H1 (cell line): ENCODE data around the gene MPZ. TPM values are rescaled to one million over a fixed set of nuclear protein-coding genes. Genes with fewer than 3 reads are reported as not detected.

Experiments
- CTCF ChIA-PET: fragments of 300-600 bp; sonication (Branson Sonifier 250); formaldehyde crosslinking; loops from one replicate; lab custom pipeline; 2021; ENCODE audit not compliant: partially characterized antibody; lab: Charles Lee
- POLR2A ChIA-PET: fragments of 300-600 bp; sonication (Branson Sonifier 250); formaldehyde crosslinking; loops from one replicate; lab custom pipeline; 2021; ENCODE audit warnings: inconsistent platforms; ENCODE audit not compliant: partially characterized antibody; lab: Charles Lee
- DNase-seq, 2 experiments: peaks; one replicate each; pipeline versions ENCODE4 v3.0.0 to v3.0.0-alpha.2; 2010 to 2022; ENCODE audit warnings: low spot score in 2 of 2, low read depth in 1 of 2, mixed read lengths in 1 of 2
- FAIRE-seq: peaks from 2 replicates; lab custom pipeline; 2011; peaks lifted over from hg19 to GRCh38; lab: Jason Lieb, UNC
- H2AFZ ChIP-seq: 2 replicates; pipeline ENCODE4 v1.8.1; 2012; ENCODE audit warnings: low read length, inconsistent platforms
- H2AK5ac ChIP-seq: 2 replicates; pipeline ENCODE4 v1.6.1; 2013; ENCODE audit warnings: low read depth, low read length
- H2BK120ac ChIP-seq: replicated peaks from 2 replicates; pipeline ENCODE3; 2013; ENCODE audit warnings: low read depth, low read length, inconsistent platforms
- H2BK12ac ChIP-seq: 2 replicates; pipeline ENCODE4 v1.6.1; 2013; ENCODE audit warnings: low read depth, low read length
- H2BK15ac ChIP-seq: 2 replicates; pipeline ENCODE4 v1.6.1; 2013; ENCODE audit warnings: low read length
- H2BK20ac ChIP-seq: 2 replicates; pipeline ENCODE4 v1.6.1; 2013; ENCODE audit warnings: low read length
- H2BK5ac ChIP-seq: 2 replicates; pipeline ENCODE4 v1.6.1; 2013; ENCODE audit warnings: low read depth, low read length
- H3K14ac ChIP-seq: 2 replicates; pipeline ENCODE4 v1.6.1; 2013; ENCODE audit warnings: inconsistent platforms; ENCODE audit not compliant: insufficient read length
- H3K18ac ChIP-seq: 2 replicates; pipeline ENCODE4 v1.6.1; 2013; ENCODE audit warnings: low read length; ENCODE audit errors: extremely low read depth
- H3K23ac ChIP-seq: 2 replicates; pipeline ENCODE4 v1.6.1; 2013; ENCODE audit warnings: inconsistent platforms; ENCODE audit not compliant: insufficient read length
- H3K23me2 ChIP-seq: 2 replicates; pipeline ENCODE4 v1.6.1; 2013; ENCODE audit warnings: low read depth, low read length
- H3K27ac ChIP-seq: 2 replicates; pipeline ENCODE4 v1.6.1; 2011; ENCODE audit warnings: low read depth, low read length, inconsistent platforms
- H3K27me3 ChIP-seq, 4 experiments: replicated peaks in 1 of 4; 1 replicate in 1 of 4; 2 replicates in 3 of 4; pipeline versions ENCODE4 v1.6.1 to v1.8.1; 2011 to 2013; ENCODE audit warnings: low read length in 3 of 4, mild to moderate bottlenecking in 3 of 4, inconsistent platforms in 2 of 4, mixed read lengths in 2 of 4, moderate library complexity in 1 of 4; ENCODE audit not compliant: control insufficient read depth in 3 of 4, insufficient read depth in 3 of 4; ENCODE audit errors: extremely low read depth in 1 of 4
- H3K36me3 ChIP-seq, 4 experiments: 2 replicates each; pipeline versions ENCODE4 v1.6.1 to v1.8.1; 2011 to 2013; ENCODE audit warnings: mild to moderate bottlenecking in 4 of 4, low read length in 3 of 4, moderate library complexity in 2 of 4, control low read depth in 1 of 4, inconsistent platforms in 1 of 4; ENCODE audit not compliant: insufficient read depth in 4 of 4, control insufficient read depth in 2 of 4
- H3K4ac ChIP-seq: replicated peaks from 2 replicates; pipeline ENCODE3; 2013; ENCODE audit warnings: low read length, low read depth, mixed read lengths, inconsistent platforms; ENCODE audit not compliant: insufficient read length
- H3K4me1 ChIP-seq, 4 experiments: replicated peaks in 1 of 4; 1 replicate in 1 of 4; 2 replicates in 3 of 4; pipeline versions ENCODE4 v1.6.1 to v1.8.1; 2011 to 2013; ENCODE audit warnings: low read length in 3 of 4, inconsistent platforms in 2 of 4, mixed read lengths in 1 of 4; ENCODE audit not compliant: insufficient read depth in 4 of 4, control insufficient read depth in 3 of 4
- H3K4me2 ChIP-seq, 2 experiments: 2 replicates each; pipeline versions ENCODE4 v1.6.1 to v1.8.1; 2011 to 2013; ENCODE audit warnings: low read depth in 2 of 2, low read length in 2 of 2, control low read depth in 1 of 2, inconsistent platforms in 1 of 2, mild to moderate bottlenecking in 1 of 2; ENCODE audit not compliant: insufficient read depth in 1 of 2
- H3K4me3 ChIP-seq, 4 experiments: fragments of 200-600, 300-600 bp in 1 of 4; sonication (generic), shearing (Covaris generic), sonication (Bioruptor Twin) in 1 of 4; 2 replicates each; pipeline versions ENCODE4 v1.5.1 to v1.8.1; 2011 to 2016; ENCODE audit warnings: low read length in 4 of 4, low read depth in 3 of 4, control low read depth in 2 of 4, inconsistent platforms in 2 of 4, mild to moderate bottlenecking in 2 of 4, mixed read lengths in 1 of 4, moderate library complexity in 1 of 4; ENCODE audit not compliant: insufficient read depth in 2 of 4; ENCODE audit errors: extremely low read depth in 1 of 4
- H3K56ac ChIP-seq: replicated peaks from 2 replicates; pipeline ENCODE3; 2013; ENCODE audit warnings: low read depth, mild to moderate bottlenecking, mixed read lengths, low read length, inconsistent platforms; ENCODE audit not compliant: insufficient read length
- H3K79me1 ChIP-seq: 2 replicates; pipeline ENCODE4 v1.6.1; 2013; ENCODE audit warnings: low read depth, low read length, control low read depth
- H3K79me2 ChIP-seq, 2 experiments: 2 replicates each; pipeline versions ENCODE4 v1.6.1 to v1.8.1; 2012 to 2013; ENCODE audit warnings: low read length in 2 of 2, mild to moderate bottlenecking in 2 of 2, inconsistent platforms in 1 of 2; ENCODE audit not compliant: insufficient read depth in 2 of 2, control insufficient read depth in 1 of 2
- H3K9ac ChIP-seq, 4 experiments: replicated peaks in 1 of 4; 1 replicate in 1 of 4; 2 replicates in 3 of 4; pipeline versions ENCODE4 v1.6.1 to v1.8.1; 2011 to 2013; ENCODE audit warnings: low read depth in 3 of 4, low read length in 3 of 4, control low read depth in 2 of 4, mild to moderate bottlenecking in 2 of 4, moderate library complexity in 2 of 4, inconsistent platforms in 1 of 4; ENCODE audit errors: extremely low read depth in 1 of 4
- H3K9me3 ChIP-seq, 2 experiments: 2 replicates each; pipeline versions ENCODE4 v1.6.1 to v1.8.1; 2012 to 2013; ENCODE audit warnings: mild to moderate bottlenecking in 2 of 2, moderate library complexity in 2 of 2, control low read depth in 1 of 2, inconsistent platforms in 1 of 2, low read depth in 1 of 2, low read length in 1 of 2, mixed read lengths in 1 of 2; ENCODE audit not compliant: insufficient read depth in 2 of 2
- H4K20me1 ChIP-seq, 2 experiments: replicated peaks in 1 of 2; 2 replicates each; pipeline versions ENCODE3 to v1.8.1; 2011 to 2013; ENCODE audit warnings: inconsistent platforms in 2 of 2, low read length in 2 of 2, mild to moderate bottlenecking in 1 of 2; ENCODE audit not compliant: insufficient read depth in 2 of 2, control insufficient read depth in 1 of 2
- H4K5ac ChIP-seq: 2 replicates; pipeline ENCODE4 v1.6.1; 2013; ENCODE audit warnings: low read length, low read depth, mixed read lengths, inconsistent platforms; ENCODE audit not compliant: insufficient read length
- H4K8ac ChIP-seq: 2 replicates; pipeline ENCODE4 v1.8.0; 2013; ENCODE audit warnings: mild to moderate bottlenecking, moderate library complexity, low read length, inconsistent platforms; ENCODE audit not compliant: insufficient read depth; ENCODE audit errors: extremely low read depth
- H4K91ac ChIP-seq: replicated peaks from 2 replicates; pipeline ENCODE3; 2013; ENCODE audit warnings: low read length, mixed read lengths, inconsistent platforms; ENCODE audit not compliant: insufficient read length
- CHD1 ChIP-seq: IDR thresholded peaks from 2 replicates; pipeline ENCODE4 v1.6.1; 2012; ENCODE audit warnings: low read depth, low read length, improper control_type of control experiment
- E2F6 ChIP-seq: IDR thresholded peaks from 2 replicates; pipeline ENCODE4 v1.6.1; 2012; ENCODE audit warnings: inconsistent platforms
- GTF2F1 ChIP-seq: IDR thresholded peaks from 2 replicates; pipeline ENCODE4 v1.6.1; 2012; ENCODE audit warnings: low read depth, low read length, improper control_type of control experiment, borderline replicate concordance
- MAFK ChIP-seq: IDR thresholded peaks from 2 replicates; pipeline ENCODE4 v1.6.1; 2012; ENCODE audit warnings: low read depth, mild to moderate bottlenecking, improper control_type of control experiment, low read length
- SP1 ChIP-seq: IDR thresholded peaks from 2 replicates; pipeline ENCODE4 v1.6.1; 2011; ENCODE audit warnings: low read depth, low read length
- WGBS, 2 experiments: shearing (Covaris generic) in 1 of 2; methylation state at CpG; one replicate each; pipeline versions ENCODE4 v1.1.6 to v1.1.7; 2013 to 2015; ENCODE audit warnings: low lambda C conversion rate in 2 of 2, mixed read lengths in 2 of 2, inconsistent platforms in 1 of 2, low coverage in 1 of 2, missing lambda C conversion rate in 1 of 2; ENCODE audit not compliant: insufficient replicate concordance in 2 of 2, insufficient coverage in 1 of 2, insufficient read length in 1 of 2; ENCODE audit errors: extremely low coverage in 1 of 2, missing lambda C conversion rate in 1 of 2; 5-methylcytosine and 5-hydroxymethylcytosine counted together
- polyA plus RNA-seq, 7 experiments: library from polyadenylated mRNA; depleted of rRNA in 3 of 7; stranded (reverse) in 5 of 7; unstranded in 2 of 7; fragments of >200 nt in 5 of 7; fragments of 200-250 nt in 2 of 7; gene quantifications; 1 replicate in 5 of 7; 2 replicates in 1 of 7; 4 replicates in 1 of 7; pipeline versions ENCODE4 v1.2.1 to v1.2.3, GENCODE V29; 2011 to 2013; ENCODE audit warnings: missing spikeins in 2 of 7, mixed read lengths in 2 of 7
- total RNA-seq: library from RNA; stranded (reverse); fragmentation: NEBNext Ultra II Directional; extraction: Animal tissue kit (Norgen Biotek cat#: 25700); gene quantifications from 2 replicates; pipeline ENCODE4 v1.2.1, GENCODE V29; 2021

MPZ gene
- total and polyA plus RNA-seq, 2 of the 8 experiments (the other 6 are each of a cell fraction or from before 2014, with no cell fraction given): 4.1 to 5.1 TPM

- no peak overlapping the region for H2BK5ac ChIP-seq
- H3K4me3 ChIP-seq: no peak overlapping the region
- H3K79me1 ChIP-seq: 0 out of 2 replicates have a peak, but pooled peaks cover 3% of the 10 kb centered on the region
- no peak for FAIRE-seq
- H3K36me3 ChIP-seq: no peaks in the 10 kb centered on the region
- peaks cover 4% of the 10 kb centered on the region; the same call in 1 of the 2 replicates for H3K23me2 ChIP-seq
- no peak overlapping the region for H3K27ac ChIP-seq
- CTCF ChIA-PET: interaction anchor here (1.3 to 12.1 kb wide), 2 partner anchors 9 to 76 kb away, joined by 4 to 201 read pairs; partner anchors contain the start of genes APOA2, FCER1G and TOMM40L
- no peak overlapping the region for H2AFZ ChIP-seq
- no peak overlapping the region for H3K56ac ChIP-seq
- no peak for TF ChIP-seq GTF2F1
- no peak for TF ChIP-seq SP1
- TF ChIP-seq CHD1: no peak
- no peak for TF ChIP-seq E2F6
- TF ChIP-seq MAFK: 0 out of 2 replicates have a peak, but pooled peaks have one; percentile 34
- TF ChIP-seq, all 59 proteins: peak for 1
- no peak overlapping the region; the same call in 1 of the 2 replicates for H4K8ac ChIP-seq
- no peak overlapping the region for H3K23ac ChIP-seq
- POLR2A ChIA-PET: interaction anchor here (0.8 to 1.7 kb wide), 4 partner anchors 13 to 102 kb away, joined by 3 to 4 read pairs (median 3); partner anchors contain the start of gene SDHC
- no peak overlapping the region for H4K91ac ChIP-seq
- 0 out of 4 replicates have a peak overlapping the region, but pooled peaks of 1 of the 2 experiments have one; percentile 13 for H3K4me2 ChIP-seq
- H2BK20ac ChIP-seq: no peak overlapping the region
- H4K20me1 ChIP-seq: no peaks in the 10 kb centered on the region
- no peak overlapping the region for H2AK5ac ChIP-seq
- no peak overlapping the region for H2BK12ac ChIP-seq
- no peak overlapping the region for H4K5ac ChIP-seq
- H3K9me3 ChIP-seq: no peaks in the 10 kb centered on the region
- H2BK120ac ChIP-seq: no peak overlapping the region
- H3K27me3 ChIP-seq: no peaks in the 10 kb centered on the region
- H2BK15ac ChIP-seq: no peak overlapping the region
- H3K9ac ChIP-seq: no peak overlapping the region
- WGBS, 2 experiments: 76% methylated on average over 4 of the region's 4 CpGs; no CpG with 5 or more reads in 1 of the 2 experiments
- peaks cover 0 to 8% of the 10 kb centered on the region in 2 experiments; a peak in 1 of 4 replicates for H3K79me2 ChIP-seq
- DNase-seq: no peak
- H3K14ac ChIP-seq: no peak overlapping the region
- H3K18ac ChIP-seq: no peak overlapping the region
- H3K4me1 ChIP-seq: peaks cover 0 to 14% (median 5%) of the 10 kb centered on the region in 4 experiments; a peak in 6 of 7 replicates
- H3K4ac ChIP-seq: no peak overlapping the region
Observed at GRCh38 chr1:161300478-161300877, 9.3 kb downstream of the MPZ start.
